Brain microvascular endothelial cell (primary cell): ENCODE data around the gene STK10.
"Not testable (repeated sequence)": the region's sequence is repeated elsewhere in the genome, so short reads cannot be mapped to it uniquely, and the experiment has no call there.

ENCODE experiments used
- DNase-seq: peaks from one replicate; pipeline ENCODE4 v3.0.0-alpha.2; 2020
- H3K27ac ChIP-seq: fragments of 250-450 bp; sonication (Bioruptor Pico); 2 replicates; pipeline ENCODE4 v1.5.1; 2020; ENCODE audit warnings: mild to moderate bottlenecking, moderate library complexity
- H3K27me3 ChIP-seq: fragments of 250-450 bp; sonication (Bioruptor Pico); replicated peaks from 2 replicates; pipeline ENCODE4 v1.5.1; 2020; ENCODE audit warnings: mild to moderate bottlenecking
- H3K36me3 ChIP-seq: fragments of 250-450 bp; sonication (Bioruptor Pico); replicated peaks from 2 replicates; pipeline ENCODE4 v1.5.1; 2020; ENCODE audit warnings: mild to moderate bottlenecking
- H3K4me3 ChIP-seq: 2 replicates; pipeline ENCODE4 v1.5.1; 2011; ENCODE audit warnings: low read depth, mild to moderate bottlenecking, control low read depth, low read length, moderate library complexity
- in situ Hi-C: cut with HindIII; loops from 2 replicates; pipeline ENCODE4 v1.10.0; 2017; ENCODE audit warnings: low sequenced_read_pairs, low pct_ligation_motif_present
- TF ChIP-seq, protein P1 (sequence below): IDR thresholded peaks from 2 replicates; pipeline ENCODE4 v1.5.1; 2011; ENCODE audit warnings: low read depth, mild to moderate bottlenecking, moderate library complexity, low read length, control low read depth, inconsistent platforms; ENCODE audit errors: missing control alignments

STK10 gene

GRCh38 chr5:172150514-172151425 is 37.3 kb downstream of the STK10 start:
- no peak overlapping the region for H3K27ac ChIP-seq
- H3K4me3 ChIP-seq: no peak overlapping the region
- peaks cover 19% of the 10 kb centered on the region for H3K36me3 ChIP-seq
- no peaks in the 10 kb centered on the region for H3K27me3 ChIP-seq
- TF ChIP-seq, protein P1, sequence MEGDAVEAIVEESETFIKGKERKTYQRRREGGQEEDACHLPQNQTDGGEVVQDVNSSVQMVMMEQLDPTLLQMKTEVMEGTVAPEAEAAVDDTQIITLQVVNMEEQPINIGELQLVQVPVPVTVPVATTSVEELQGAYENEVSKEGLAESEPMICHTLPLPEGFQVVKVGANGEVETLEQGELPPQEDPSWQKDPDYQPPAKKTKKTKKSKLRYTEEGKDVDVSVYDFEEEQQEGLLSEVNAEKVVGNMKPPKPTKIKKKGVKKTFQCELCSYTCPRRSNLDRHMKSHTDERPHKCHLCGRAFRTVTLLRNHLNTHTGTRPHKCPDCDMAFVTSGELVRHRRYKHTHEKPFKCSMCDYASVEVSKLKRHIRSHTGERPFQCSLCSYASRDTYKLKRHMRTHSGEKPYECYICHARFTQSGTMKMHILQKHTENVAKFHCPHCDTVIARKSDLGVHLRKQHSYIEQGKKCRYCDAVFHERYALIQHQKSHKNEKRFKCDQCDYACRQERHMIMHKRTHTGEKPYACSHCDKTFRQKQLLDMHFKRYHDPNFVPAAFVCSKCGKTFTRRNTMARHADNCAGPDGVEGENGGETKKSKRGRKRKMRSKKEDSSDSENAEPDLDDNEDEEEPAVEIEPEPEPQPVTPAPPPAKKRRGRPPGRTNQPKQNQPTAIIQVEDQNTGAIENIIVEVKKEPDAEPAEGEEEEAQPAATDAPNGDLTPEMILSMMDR: no peak
- in situ Hi-C loops: no loop called here
- DNase-seq: no peak

DNA sequence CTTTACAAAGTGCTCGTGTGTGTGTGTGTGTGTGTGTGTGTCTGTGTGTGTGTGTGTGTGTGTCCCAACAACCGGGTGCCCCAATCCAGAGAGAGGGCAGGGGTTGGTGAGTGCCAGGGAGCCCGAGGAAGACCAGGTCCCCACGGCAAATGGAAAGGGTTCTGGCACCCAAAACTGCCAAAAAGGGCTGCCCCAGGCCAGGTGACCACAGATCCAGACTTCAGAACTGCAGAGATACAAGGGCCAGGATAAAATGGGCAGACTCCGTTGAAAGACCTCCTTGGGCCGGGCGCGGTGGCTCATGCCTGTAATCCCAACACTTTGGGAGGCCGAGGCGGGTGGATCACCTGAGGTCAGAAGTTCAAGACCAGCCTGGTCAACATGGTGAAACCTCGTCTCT is 38.5 kb downstream of the STK10 start:
- Histone ChIP-seq H3K27ac (peak overlapping the region; percentile 50), H3K36me3 (peaks cover 14% of the 10 kb centered on the region)
- in situ Hi-C loops, H3K27me3 ChIP-seq, DNase-seq, H3K4me3 ChIP-seq: not testable (repeated sequence)

DNA sequence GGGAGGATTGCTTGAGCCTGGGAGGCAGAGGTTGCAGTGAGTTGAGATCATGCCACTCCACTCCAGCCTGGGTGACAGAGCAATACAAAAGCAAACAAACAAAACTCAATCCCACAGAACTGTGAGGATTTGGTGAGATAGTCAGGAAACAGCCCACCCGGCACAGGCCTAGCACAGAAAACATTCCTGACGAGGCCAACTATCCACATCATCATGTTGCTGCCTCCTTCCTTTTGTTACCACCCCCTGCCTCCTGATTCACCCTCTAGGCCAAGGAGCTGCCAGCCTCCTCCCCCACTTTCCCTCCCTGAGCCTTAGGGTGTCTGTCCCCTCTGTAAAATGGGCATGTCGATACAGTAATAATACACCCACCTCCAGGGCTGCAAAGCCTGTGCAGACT is 39.0 kb downstream of the STK10 start:
- in situ Hi-C loops: no loop called here
- TF ChIP-seq, protein P1: no peak

GRCh38 chr5:172148381-172148780 is 39.6 kb downstream of the STK10 start:
- no peak for DNase-seq
- H3K27me3 ChIP-seq: no peaks in the 10 kb centered on the region
- TF ChIP-seq, protein P1: no peak
- peaks cover 14% of the 10 kb centered on the region for H3K36me3 ChIP-seq
- no peak overlapping the region for H3K4me3 ChIP-seq
- in situ Hi-C loops: no loop called here
- peak overlapping the region; percentile 78 for H3K27ac ChIP-seq

More for the DNA sequence above, 39.0 kb downstream of the STK10 start:
- peaks cover 14% of the 10 kb centered on the region for H3K36me3 ChIP-seq
- peak; percentile 89 for DNase-seq
- H3K27ac ChIP-seq: peak overlapping the region; percentile 78
- H3K4me3 ChIP-seq: no peak overlapping the region
- H3K27me3 ChIP-seq: no peaks in the 10 kb centered on the region

DNA sequence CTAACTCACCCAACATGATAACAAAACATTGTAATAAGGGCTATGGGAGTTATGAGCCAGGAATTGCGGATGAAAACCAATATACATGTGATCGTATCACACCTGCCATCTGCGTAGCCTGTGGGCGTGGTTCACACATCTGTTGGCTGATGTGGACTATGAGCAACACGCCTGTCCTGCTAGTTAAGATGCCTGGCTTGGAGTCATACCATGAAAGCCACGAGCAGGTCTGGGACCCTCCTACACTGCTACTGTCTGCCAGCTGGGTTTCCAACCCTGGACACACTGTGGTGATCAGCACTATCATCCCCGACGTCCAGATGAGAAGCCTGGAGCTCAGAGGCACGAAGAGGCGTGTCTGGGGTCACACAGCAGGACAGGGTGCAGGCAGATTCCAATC is 40.2 kb downstream of the STK10 start:
- TF ChIP-seq, protein P1: no peak
- Histone ChIP-seq H3K4me3 (no peak overlapping the region), H3K27ac (no peak overlapping the region), H3K36me3 (peaks cover 14% of the 10 kb centered on the region), H3K27me3 (no peaks in the 10 kb centered on the region)
- no peak for DNase-seq
- in situ Hi-C loops: no loop called here

DNA sequence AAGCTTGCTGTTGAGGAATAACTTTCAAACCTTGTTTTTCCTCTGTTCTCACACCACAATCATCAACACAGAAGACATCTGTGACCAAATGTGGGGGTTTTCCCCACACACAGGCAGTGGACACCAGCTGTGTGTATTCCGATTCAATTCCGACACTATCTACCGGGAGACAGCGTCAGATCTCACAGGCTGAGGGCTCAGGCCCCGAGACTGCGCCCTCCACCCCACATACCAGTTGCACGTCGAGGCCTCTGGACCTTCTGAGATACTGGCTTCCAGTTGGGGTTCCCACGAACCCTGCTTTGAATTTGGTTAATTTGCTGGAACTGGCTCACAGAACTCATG is 41.3 kb downstream of the STK10 start:
- no peak overlapping the region for H3K27ac ChIP-seq
- H3K36me3 ChIP-seq: peaks cover 12% of the 10 kb centered on the region

More for the DNA sequence above, 41.3 kb downstream of the STK10 start:
- DNase-seq: no peak
- in situ Hi-C loops: no loop called here
- TF ChIP-seq, protein P1: no peak
- Histone ChIP-seq H3K27me3 (no peaks in the 10 kb centered on the region), H3K4me3 (no peak overlapping the region)
